Measurements from ENCODE around the gene KIDINS220.

- TF ChIP-seq KDM2A (CRISPR knock-in tag; IDR thresholded peaks at IDR 0.05; ENCODE audit: borderline replicate concordance, low read depth), result no peak
- TF ChIP-seq ZBTB43 (CRISPR knock-in tag; conservative IDR thresholded peaks at IDR 0.05), result no peak
- no peak for TF ChIP-seq SP140L (CRISPR knock-in tag; IDR thresholded peaks at IDR 0.05; ENCODE audit: borderline replicate concordance)
- no peak for TF ChIP-seq BHLHE40 (IDR thresholded peaks at IDR 0.05; ENCODE audit: low read length)
- TF ChIP-seq ZNF616 (CRISPR knock-in tag; IDR thresholded peaks at IDR 0.05; ENCODE audit: low read depth), result no peak
- no peak for TF ChIP-seq TBL1XR1 (IDR thresholded peaks at IDR 0.05; ENCODE audit: borderline replicate concordance, low read length, partially characterized antibody)
- no peak for TF ChIP-seq KMT2A (CRISPR knock-in tag; IDR thresholded peaks at IDR 0.05)
- no peak for TF ChIP-seq POLR2A (IDR thresholded peaks at IDR 0.05; ENCODE audit: insufficient read depth in 1 of 2, low read depth in 2 of 2, low read length in 2 of 2)
- no peak for TF ChIP-seq JUN (CRISPR knock-in tag; IDR thresholded peaks at IDR 0.05)
- no peak for TF ChIP-seq ZNF460 (CRISPR knock-in tag; IDR thresholded peaks at IDR 0.05; ENCODE audit: borderline replicate concordance)
- no peak for TF ChIP-seq ZNF766 (CRISPR knock-in tag; IDR thresholded peaks at IDR 0.05; ENCODE audit: borderline replicate concordance)
- TF ChIP-seq ZBTB21 (CRISPR knock-in tag; IDR thresholded peaks at IDR 0.05), result no peak
- no peak for TF ChIP-seq NR2F2 (IDR thresholded peaks at IDR 0.05; ENCODE audit: borderline replicate concordance, low read depth)
Measured at GRCh38 chr2:8725838-8726237, 111.6 kb downstream of the KIDINS220 start.

Data from HepG2 (cell line).